Activated T-cell treated with anti-CD3 and anti-CD28 coated beads for 1 hour (primary cell): ENCODE results near the gene TBKBP1.
A peak's percentile ranks its signal among the peaks of the same experiment; 100 is the strongest.

Experiments
- DNase-seq: peaks from one replicate; pipeline ENCODE4 v3.0.0-alpha.2; 2020; ENCODE audit warnings: low read depth

TBKBP1 gene

DNA sequence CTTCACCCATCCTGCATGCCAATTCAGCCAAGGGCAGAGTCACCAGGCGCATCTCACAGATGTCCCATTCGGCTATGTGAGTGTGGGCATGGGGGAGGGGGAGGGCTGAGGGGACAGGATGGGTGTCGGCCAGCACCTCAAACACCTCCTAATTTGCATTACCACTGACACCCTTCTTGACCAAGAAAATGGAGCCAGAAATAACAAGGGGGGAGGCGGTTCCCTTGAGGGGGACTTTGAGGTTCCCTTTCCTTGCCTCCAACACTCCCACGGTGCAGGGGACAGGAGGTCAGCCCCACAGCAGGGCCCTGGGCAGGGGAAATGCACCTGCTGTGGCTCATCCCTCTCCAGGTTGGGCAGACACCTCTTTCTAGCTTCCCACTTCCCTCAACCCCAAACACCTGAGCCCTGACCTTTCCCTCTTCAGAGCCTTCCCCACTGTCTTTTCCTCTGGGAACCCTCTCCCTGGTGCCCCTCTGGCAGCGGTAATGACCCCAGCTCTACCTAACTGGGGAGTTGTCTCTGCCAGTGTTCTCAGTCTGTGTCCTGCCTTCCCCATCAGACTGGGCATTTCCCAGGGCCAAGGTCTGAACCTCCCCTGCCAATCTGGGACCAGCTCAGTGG, 20.9 kb downstream of the TBKBP1 start:
- no peak for DNase-seq

GRCh38 chr17:47715669-47716325, 21.8 kb downstream of the TBKBP1 start:
- DNase-seq = no peak

DNA sequence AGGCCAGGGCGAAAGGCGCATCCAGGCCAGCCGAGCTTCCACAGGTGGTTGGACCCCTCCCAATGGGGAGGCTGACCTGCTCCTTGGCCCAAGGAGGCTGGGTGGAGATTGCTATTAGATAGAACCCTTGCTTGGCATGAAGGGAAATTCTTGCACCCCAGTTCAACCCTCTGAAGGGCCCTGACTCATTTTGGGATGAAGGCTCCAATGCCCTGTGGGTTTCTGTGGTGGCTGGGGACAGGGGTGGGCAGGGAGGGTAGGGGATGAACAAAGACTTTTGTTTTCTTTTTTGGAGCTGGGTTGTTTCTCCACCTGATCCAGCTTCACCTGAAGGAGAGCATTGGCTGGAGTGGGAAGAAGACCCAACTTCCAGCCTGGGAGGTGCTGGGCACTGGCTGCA, 22.4 kb downstream of the TBKBP1 start:
- no peak for DNase-seq

DNA sequence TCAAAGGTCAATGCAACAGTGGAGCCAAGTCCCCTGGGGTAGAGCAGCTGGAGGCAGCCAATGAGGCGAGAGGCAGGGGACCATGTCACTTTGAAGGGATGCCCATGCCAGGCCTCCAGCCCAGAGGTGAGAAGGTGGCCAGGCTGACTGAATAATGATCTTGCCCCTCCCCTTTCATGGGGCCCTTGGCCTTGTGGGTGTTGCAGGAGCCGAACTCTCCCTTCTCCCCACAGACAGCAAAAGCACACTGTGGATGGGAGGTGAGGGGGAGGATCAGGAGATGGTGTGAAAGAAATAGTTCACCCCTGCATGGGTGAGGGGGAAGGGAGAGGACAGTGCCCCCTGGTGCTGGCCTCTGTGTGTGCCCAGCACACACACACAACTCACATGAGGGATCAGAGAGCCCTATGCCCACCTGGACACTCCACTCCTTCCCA, 23.3 kb downstream of the TBKBP1 start:
- DNase-seq = no peak

- no peak for DNase-seq
Observed at GRCh38 chr17:47717979-47718621, 24.1 kb downstream of the TBKBP1 start.

DNA sequence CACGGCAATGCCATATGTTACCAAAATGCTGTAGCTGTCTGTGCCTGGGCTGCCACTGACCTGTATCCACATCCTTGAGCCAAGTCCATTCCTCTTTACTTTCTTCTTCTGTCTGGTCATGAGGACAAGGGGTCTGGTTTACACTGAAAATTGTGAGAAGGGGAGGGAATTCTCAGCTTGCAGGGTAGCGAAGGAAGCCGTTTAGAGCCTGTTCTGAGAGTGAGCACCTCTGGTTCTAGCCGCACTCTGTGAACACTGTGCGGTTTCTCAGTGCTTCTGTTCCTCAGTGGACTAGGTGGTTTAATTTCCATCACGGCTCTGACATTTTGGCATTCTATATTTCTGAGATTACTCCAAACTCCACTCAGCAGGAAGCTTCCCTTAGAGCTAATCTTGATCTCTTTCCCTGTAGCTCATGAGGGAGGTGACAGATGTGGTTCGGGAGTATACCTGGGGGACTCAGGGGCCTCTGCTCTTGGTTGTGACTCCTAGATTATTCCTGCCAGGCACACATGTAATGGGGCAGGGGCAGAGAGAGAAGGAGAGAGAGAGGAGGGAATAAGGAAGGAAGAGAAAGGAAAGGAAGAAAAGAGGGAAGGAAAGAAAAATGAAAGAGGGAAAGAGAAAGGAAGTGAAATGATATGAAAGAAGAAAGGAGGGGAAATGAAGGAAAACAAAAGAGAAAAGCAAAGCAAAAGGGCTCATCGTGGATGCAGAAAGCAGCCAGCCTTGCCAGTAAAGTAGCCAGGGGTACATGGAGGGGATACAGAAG, 24.9 kb downstream of the TBKBP1 start:
- no peak for DNase-seq

DNA sequence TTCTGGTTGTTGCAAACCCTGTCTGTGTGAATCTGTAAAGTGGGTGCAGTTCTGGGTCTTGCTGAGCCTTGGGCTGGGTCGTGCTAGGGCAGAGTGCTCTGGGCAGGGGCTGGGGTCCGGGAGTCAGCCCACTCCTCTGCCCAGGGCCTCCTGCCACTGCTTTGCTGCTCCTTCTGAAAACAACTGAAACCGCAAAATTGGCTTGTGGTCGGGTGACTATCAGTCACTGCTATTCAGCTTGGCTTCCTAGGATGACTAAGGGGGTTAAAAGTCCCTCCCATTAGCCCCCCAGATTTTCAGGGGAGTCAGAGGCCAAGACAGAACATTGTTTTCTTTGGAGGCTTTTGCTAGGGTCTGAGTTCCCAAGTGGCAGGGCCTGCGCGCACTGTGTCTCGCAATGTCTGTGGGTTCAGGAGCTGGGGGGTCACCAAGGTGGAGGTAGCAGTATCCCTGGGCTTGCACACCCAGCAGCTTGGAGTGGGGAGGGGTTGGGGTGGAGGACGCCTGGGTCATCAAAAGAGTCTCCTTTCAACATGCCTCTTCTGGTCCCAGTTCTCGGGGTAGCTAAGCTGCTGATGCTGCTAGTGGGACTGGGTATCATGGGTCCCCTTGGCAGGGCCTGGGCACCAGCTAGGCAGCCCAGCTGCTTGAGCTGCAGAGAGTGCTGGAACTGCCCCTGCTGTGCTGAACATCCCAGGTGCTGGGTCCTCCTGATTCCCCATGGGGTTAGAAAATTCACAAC, 25.6 kb downstream of the TBKBP1 start:
- no peak for DNase-seq

- no peak for DNase-seq
Observed at GRCh38 chr17:47720196-47720595, 26.2 kb downstream of the TBKBP1 start.

DNA sequence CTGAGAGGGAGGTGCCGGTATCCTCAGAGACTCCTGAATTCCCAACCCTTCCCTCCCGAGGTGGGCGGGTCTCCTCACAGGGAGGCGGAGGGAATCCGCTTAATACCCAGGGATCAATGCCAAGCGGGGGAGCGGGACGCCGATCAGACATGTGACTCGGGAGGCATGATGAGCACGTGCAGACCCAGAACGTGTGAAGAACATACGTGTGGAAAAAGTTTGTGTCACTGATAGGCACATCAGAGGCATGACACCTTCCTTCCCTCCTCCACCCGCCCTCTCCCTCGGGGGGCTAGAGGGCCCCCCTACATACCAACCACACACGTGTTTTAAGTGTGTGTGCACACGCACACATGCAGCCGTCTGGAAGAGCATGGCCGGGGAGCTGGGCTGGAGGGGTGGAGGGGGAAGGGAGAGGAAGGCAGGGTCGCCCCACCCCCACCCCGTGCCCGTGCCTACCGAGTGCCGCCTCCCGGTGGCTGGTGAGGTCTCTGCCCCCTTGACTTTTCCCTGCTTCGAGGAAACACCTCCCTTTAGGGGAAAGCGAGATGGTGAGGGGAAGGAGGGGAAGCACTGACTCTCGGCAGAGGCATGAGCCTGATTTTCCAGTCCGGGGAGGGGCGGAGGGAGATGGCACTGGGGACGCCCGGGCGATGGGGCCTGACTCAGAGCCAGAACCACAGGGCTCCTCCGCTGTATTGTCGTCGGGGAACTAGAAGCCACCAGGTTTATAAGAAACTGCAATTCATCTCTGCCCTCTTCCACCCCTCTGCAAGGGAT, 27.0 kb downstream of the TBKBP1 start:
- peak; percentile 77 for DNase-seq

- DNase-seq = no peak
Observed at GRCh38 chr17:47721725-47722124, 27.8 kb downstream of the TBKBP1 start.

DNA sequence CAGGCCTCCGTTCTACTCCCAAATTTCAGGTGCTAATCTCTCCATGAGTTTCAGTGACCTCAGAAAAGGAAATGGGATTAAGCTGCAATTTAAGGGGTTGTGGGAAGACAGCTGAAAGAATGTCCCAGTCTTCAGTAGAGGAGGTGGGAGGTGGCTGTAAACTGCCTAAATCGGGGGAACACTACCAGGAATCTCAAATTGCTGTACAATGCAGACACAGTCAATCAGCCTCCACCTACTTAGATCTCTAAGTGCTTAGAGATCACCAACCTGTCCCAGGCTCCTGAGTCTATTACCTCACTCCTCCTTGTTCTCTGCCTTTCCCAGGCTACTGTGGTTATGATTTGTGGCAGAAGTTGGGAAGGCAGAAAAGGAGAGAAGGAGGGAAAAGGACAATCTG, 30.7 kb downstream of the TBKBP1 start:
- DNase-seq = no peak

GRCh38 chr17:47725446-47726111, 31.6 kb downstream of the TBKBP1 start:
- no peak for DNase-seq

DNA sequence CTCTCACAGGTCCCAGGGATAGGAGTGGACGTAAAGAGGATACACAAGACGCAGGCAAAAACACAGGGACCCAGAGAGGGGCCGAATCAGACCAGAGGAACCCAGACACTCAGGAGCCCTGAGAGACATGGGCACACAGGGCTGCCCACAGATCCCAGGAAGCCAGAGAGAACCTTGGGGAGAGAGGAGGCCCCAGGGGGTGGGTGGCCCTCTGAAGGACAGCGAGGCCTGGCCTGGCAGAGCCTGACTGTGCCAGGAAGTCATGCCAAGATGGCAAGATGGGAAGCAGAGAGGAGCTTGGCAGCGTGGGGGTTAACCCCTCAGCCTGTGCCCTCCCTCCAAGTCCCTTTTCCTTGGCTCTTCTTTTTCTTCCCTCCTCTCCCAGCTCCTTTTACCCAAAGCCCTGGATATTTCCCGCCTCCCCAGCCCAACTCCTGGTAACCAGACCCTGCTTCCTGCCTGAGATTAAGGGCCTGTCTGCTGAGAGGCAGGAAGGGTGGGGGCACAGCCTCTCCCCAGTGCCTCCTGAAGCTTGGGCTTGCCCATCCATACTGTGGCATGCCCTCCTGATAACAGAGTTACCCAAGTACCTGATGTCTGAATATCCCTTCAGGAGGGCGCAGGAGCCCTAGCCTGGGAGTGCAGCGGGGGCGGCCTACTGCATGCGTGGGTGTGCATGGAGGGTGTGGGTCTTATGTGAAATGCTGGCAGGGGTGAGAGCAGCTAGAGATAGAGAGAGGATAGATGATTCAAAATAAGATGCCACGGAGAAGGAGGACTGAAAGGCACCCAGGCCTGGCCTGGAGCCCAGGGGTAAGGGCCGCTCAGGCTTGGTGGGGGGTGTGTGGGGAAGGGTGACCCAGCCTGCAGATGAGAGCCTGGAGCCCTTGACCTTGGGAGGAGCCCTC, 33.1 kb downstream of the TBKBP1 start:
- DNase-seq = no peak

DNA sequence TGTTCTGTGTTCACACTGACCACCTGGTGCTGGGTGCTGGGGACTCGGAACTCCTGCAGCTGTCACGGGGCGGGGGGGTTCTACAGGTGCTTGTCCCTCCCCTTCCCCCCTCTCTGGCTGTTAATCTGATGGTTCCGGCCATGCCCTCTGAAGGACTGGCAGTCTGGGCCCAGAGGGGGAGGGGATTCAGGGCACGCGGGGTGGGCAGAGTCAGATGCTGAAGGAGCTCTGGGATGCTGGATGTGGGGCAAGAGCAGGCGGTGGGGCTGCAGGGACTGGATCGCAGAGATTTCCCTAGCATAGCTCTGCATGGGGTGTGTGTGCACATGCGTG, 33.7 kb downstream of the TBKBP1 start:
- no peak for DNase-seq

- no peak for DNase-seq
Observed at GRCh38 chr17:47728214-47728877, 34.4 kb downstream of the TBKBP1 start.

DNA sequence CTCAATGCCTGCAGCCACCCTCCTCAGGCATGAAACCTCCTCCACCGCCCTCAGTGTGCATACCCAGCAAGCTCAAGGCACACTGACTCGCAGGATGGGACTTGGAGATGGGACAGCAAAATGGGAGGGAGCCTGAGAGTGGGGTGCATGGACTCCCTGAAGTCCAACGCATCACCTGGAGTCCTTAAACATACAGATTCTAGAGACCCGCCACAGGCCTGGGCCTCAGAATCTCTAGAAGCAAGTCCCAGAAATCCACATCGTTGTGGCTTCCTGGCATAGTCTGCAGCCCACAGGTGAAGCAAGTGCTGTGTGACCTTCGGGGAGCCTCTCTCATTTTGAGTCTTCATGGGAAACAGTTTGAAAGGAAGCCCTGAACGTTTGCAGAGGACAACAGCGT, 35.5 kb downstream of the TBKBP1 start:
- no peak for DNase-seq

DNA sequence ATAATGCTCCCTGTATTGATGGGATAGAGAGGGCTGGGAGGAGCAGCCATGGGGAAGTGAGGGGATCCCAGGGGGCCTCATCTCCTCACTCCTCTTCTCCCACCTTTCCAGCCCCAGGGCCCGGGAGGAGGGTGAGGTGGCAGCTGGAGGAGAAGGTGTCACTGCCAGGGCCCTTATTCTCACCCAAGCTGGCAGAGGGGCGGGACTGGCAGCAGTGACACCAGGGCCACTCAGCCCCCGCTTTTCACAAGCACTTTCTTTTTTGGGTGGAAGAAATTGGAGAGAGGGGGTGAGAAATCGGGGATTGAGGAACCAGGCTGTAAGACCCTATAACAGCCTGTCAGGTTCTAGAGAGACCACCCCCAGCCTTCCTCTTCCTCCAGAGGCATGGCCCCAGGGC, 36.7 kb downstream of the TBKBP1 start:
- no peak for DNase-seq

DNA sequence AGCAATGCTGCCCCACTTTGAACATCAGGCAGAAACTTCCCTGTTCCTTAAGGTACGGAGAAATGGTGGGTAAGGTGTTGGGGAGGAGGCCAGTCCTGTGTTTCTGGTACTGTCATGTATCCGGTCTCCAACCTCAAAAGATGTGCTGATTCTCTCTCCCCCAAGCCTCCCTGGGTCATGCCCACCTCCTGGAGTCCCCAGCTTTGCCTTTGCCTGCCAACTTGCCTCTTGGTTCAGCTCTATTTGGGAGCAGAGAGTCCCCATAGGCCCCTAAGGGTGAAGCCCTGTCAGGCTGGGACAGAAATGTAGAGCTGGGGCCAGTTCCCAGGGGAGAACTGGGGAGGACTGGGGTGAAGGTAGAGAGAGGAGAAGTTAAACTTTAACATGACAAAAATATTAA, 37.4 kb downstream of the TBKBP1 start:
- no peak for DNase-seq

DNA sequence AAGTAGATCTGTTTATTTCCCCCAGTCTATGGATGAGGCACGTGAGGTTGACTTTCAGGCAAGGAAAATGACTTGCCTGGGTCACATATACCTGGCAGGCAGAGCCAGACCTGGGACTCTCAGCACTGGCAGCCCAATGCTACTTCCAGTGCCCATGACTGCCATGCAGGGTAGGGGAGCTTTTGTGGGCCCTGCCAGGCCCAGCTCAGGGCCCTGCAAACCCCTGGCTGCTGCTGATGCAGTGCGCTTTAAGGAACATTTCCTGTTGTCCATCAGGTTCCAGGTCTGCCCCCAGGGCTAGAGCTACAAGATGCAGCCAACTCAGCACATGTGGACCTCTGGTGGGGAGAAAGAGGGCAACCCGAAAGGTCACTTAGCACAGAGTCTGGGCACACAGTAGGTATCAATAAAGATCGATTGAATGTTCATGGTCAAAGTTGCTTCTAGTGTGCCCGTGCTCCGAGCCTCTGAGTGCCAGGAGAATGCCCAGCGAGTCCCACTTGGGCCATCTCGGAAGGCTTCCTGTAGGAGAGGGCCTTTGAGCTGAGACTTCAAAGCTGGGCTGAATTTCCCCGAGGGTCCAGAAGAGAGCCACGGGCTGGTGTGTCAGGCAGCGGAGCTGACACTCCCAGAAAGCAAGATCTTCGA, 38.6 kb downstream of the TBKBP1 start:
- no peak for DNase-seq
